Peyer's patch (tissue), 4 donors: ENCODE measurements around the gene DENND2A.

Experiments
- POLR2A ChIP-seq, 2 donors: fragments of 450-650 bp; IDR thresholded peaks; one replicate each; pipeline ENCODE4 v1.5.1; 2017; ENCODE audit warnings: antibody characterized with exemption in 2 of 2, mild to moderate bottlenecking in 2 of 2, moderate library complexity in 2 of 2
- TF ChIP-seq, protein P1 (sequence below), 6 experiments: fragments of 450-650 bp in 4 of 6; fragments of 200-600 bp in 2 of 6; sonication (generic) in 1 of 6; IDR thresholded peaks; one replicate each; pipeline ENCODE4 v1.5.1; 2017 to 2019; ENCODE audit warnings: antibody characterized with exemption in 6 of 6, mild to moderate bottlenecking in 3 of 6, moderate library complexity in 1 of 6

GRCh38 chr7:140596519-140597427 is 43.8 kb downstream of the DENND2A start:
- no peak for TF ChIP-seq POLR2A (IDR thresholded peaks at IDR 0.05)
- TF ChIP-seq, protein P1, sequence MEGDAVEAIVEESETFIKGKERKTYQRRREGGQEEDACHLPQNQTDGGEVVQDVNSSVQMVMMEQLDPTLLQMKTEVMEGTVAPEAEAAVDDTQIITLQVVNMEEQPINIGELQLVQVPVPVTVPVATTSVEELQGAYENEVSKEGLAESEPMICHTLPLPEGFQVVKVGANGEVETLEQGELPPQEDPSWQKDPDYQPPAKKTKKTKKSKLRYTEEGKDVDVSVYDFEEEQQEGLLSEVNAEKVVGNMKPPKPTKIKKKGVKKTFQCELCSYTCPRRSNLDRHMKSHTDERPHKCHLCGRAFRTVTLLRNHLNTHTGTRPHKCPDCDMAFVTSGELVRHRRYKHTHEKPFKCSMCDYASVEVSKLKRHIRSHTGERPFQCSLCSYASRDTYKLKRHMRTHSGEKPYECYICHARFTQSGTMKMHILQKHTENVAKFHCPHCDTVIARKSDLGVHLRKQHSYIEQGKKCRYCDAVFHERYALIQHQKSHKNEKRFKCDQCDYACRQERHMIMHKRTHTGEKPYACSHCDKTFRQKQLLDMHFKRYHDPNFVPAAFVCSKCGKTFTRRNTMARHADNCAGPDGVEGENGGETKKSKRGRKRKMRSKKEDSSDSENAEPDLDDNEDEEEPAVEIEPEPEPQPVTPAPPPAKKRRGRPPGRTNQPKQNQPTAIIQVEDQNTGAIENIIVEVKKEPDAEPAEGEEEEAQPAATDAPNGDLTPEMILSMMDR (IDR thresholded peaks at IDR 0.05): no peak
